HG03159 (cell line): Measurements from ENCODE around the gene DPF1.
"Not testable (repeated sequence)": the region's sequence is repeated elsewhere in the genome, so short reads cannot be mapped to it uniquely, and the experiment has no call there.

Experiments
- ATAC-seq: cut with Tn5 transposase; IDR thresholded peaks from one replicate; pipeline ENCODE4 v1.9.1; 2021; ENCODE audit warnings: mild to moderate bottlenecking, moderate library complexity; ENCODE audit not compliant: unreplicated experiment

Gene DPF1

GRCh38 chr19:38250821-38251563 is 27.0 kb upstream of the DPF1 start:
- no peak for ATAC-seq

DNA sequence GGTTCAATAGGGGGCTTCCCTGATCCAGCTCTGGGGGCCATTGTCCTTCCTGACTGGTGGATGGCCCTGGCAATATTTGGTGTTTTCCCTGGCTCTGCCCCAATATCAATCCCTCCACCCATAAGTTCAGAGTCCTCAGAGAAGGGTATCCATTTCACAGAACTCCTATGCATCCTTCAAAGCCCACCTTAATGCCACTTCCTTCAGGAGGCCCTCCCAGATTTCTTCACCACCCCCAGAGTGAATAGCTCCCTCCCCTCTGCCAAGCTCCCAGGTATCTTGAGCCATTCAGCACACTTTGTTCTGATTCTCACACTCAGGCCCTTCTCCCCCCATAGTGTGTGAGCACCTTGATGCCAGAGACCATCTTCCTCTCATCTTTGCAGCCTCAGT is 26.4 kb upstream of the DPF1 start:
- no peak for ATAC-seq

DNA sequence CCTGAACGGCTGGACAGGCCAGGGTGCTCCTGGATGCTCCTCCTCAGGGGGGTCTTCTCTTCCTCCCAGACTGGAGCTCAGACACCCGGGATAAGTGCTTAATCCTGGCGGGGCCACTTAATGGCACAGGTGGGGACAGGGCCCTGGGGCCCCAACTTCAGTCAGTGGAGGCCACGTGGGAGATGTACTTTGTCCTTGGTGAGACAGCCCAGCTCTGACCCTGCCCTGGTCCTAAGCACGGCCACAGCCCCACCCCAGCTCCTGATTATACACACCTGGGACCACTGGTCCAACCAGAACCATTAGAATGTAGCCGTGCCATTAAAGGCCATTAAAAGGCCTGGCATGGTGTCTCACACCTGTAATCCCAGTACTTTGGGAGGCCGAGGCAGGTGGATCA is 24.4 kb upstream of the DPF1 start:
- ATAC-seq, result no peak

DNA sequence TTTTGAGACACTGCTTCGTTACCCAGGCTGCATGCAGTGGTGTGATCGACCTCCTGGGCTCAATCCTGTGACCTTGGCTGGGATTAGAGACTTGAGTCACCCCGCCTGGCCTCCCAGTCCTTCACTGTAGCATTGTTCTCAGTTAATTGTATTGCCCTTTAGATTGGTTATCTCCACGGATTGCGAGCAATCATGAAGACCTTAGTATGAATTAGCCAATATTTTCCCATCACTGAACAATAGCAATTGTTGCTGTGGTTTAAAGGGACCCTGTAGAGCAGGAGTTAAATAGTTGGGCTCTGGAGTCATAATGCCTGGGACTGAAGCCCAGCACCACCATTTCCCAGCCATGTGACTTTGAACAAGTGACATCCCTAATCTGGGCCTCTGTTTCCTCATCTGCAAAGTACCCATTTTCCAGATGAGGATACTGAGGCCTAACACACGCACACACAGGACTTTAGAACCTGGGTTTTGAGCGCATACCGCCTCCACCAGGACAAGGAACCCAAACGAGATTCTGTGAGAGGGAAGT is 23.8 kb upstream of the DPF1 start:
- ATAC-seq, result no peak

DNA sequence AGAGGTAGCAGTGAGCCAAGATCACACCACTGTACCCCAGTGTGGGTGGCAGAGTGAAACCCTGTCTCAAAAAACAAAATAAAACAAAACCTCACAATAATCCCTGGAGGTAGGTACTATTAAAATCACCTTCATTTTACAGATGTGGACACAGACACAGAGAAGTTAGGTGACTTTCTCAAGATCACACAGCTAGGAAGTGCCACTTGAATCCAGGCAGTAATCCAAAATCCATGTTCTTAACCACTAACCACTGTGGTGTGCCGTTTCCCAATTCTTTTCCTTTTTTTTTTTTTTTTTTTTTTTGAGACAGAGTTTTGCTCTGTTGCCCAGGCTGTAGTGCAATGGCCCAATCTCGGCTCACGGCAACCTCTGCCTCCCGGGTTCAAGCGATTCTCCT is 23.1 kb upstream of the DPF1 start:
- no peak for ATAC-seq

GRCh38 chr19:38245826-38246498 is 21.9 kb upstream of the DPF1 start:
- ATAC-seq, result no peak

DNA sequence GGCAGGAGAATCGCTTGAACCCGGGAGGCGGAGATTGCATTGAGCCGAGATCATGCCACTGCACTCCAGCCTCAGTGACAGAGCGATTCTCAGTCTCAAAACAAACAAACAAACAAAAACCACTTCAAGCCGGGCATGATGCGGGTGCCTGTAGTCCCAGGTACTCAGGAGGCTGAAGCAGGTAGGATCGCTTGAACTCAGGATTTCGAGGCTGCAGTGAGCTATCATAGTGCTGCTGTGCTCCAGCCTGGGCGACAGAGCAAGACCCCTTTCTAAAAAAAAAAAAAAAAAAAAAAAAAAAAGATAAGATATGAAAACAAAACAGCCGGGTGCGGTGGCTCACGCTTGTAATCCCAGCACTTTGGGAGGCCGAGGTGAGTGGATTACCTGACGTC is 19.3 kb upstream of the DPF1 start:
- no peak for ATAC-seq

- no peak for ATAC-seq
Observed at GRCh38 chr19:38239816-38240215, 15.8 kb upstream of the DPF1 start.

- no peak for ATAC-seq
Observed at GRCh38 chr19:38234615-38235014, 10.6 kb upstream of the DPF1 start.

DNA sequence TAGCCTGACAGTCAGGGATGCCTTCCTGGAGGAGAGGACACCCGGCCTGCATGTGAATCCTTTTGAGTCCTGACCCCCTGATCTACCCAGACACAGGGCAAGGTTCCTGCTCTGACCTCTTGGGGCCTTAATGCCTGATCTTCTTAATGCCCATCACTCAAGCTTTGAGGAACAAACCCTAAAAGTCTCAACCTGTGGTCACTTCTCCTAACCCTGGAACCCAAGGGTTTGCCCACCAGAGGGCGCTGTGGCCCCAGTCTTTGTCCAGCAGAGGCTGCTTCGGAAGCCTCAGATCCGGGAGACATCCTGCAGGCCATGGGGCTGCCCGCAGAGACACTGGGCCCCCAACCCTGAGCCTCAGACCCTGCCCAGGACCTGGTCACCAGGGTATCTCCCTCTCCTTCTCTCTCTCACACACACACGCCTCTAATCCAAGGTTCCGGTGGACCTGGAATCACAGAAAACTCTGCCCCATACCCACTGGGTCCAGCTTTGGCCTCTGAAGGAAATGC is 9.8 kb upstream of the DPF1 start:
- ATAC-seq, result no peak

DNA sequence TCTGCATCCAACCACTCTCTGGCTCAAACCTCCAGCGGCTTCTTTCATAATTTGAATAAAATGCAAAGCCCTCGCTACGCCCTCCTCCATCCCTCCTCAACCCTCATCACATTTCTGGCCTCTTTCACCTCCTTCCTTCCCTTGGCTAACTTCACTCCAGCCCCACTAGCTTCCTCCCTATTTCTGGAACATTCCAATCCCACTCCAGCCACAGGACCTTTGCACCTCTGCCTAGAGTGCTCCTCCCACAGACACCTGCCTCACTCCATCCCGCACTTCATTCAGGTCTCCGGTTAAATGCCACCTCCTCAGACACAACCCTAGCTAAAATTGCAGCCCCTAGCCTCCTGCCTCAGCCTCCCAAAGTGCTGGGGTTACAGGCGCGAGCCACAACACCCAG is 7.9 kb upstream of the DPF1 start:
- no peak for ATAC-seq

DNA sequence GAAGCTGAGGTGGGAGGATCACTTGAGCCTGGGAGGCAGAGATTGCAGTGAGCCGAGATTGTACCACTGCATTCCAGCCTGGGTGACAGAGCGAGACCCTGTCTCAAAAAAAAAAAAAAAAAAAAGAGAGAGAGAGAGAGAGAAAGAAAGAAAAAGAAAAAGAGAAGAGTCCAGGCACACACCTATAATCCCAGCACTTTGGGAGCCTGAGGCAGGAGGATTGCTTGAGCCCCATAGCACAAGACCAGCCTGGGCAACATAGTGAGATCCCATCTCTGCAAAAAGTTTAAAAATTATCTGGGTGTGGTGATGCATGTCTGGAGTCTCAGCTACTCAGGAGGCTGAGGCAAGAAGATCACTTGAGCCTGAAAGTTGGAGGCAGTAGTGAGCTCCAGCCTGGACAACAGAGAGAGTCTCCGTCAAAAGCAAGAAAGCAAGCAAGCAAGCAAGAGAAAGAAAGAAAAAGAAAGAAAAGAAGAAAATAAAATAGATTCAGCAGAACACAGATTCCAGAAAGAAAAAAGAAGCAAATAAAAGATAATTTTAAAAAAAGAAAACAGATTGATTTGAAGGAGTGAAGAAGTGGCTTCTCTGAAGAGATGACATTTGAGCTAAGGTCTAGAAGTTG is 6.6 kb upstream of the DPF1 start:
- not testable (repeated sequence) for ATAC-seq

GRCh38 chr19:38229585-38230073 is 5.6 kb upstream of the DPF1 start:
- ATAC-seq, result no peak

- no peak for ATAC-seq
Observed at GRCh38 chr19:38228491-38229439, 4.7 kb upstream of the DPF1 start.

DNA sequence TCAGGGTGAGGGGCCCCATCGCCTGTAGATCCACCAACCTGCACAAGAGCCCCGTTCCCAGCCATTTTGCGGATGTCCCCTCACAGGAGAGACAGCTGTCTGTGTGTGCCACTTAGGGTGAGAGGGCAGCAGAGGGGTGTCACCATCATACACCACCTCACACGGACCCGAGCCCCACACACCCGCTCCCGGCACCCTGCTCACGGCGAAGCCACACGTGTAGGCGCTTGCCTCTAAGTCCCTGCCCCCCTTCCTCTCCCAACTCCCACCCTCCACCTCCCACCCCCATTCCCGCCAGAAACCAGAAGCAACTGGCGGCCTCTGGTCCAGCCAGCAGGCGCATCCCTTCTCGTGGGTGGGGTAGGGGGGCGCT is 4.0 kb upstream of the DPF1 start:
- ATAC-seq, result no peak

DNA sequence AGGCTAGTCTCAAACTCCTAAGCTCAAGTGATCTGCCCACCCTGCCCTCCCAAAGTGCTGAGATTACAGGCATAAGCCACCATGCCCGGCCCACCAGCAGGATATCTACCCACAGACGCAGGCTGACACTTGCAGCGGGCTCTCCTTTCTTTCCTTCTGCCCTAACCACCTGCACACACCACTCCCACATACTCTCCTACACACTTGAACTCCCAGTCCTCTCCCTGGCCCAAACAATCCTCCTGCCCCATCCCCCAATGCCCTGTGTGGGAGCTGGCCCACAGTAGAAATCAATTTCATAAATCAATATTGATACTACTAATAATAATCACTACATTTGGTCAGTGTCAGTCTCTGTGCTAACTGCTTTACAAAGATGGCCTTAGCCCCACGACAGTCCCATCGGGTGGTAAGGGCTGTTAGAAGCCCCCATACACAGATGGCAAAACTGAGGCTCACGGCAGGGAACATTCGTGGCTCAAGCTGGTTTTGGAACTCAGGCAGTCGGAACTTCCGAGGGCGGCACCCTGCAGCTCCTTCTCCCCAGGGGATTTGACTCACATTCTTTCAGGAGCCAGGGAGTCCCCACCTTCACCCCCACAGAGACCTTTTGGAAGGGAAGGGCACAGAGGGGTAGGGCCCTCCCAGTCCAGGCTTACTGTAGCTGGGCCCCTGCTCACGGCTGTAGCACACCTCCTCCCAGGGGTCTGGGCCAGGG is 3.4 kb upstream of the DPF1 start:
- ATAC-seq, result no peak

DNA sequence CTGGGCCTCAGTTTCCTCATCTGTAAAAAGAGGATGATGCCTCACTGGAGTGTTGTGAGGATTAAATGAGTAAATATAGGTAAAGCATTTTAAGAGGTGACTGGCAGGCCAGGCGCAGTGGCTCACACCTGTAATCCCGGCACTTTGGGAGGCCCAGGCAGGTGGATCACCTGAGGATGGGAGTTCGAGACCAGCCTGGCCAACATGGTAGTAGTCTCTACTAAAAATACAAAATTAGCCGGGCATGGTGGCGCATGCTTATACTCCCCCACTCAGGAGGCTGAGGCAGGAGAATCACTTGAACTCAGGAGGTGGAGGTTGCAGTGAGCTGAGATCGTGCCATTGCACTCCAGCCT is 819 bp upstream of the DPF1 start:
- not testable (repeated sequence) for ATAC-seq

DNA sequence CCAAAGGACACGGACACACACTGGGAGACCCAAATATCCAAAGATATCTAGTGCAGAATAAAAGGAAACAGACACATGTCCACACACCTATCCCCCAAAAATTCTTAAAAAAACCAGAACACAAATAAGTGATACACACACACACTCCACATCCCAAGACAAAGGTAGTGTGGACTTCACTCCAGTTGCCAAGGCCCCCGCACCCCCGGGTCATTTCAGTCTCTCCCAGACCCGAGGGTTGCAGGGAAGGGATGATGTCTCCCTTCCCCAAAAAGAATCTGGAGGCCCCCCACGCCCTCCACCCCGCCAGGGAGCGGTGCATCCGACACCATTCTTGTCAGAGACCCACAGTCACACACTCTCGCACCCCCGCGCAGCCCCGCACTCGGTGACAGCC is 407 bp downstream of the DPF1 start:
- ATAC-seq, result no peak

DNA sequence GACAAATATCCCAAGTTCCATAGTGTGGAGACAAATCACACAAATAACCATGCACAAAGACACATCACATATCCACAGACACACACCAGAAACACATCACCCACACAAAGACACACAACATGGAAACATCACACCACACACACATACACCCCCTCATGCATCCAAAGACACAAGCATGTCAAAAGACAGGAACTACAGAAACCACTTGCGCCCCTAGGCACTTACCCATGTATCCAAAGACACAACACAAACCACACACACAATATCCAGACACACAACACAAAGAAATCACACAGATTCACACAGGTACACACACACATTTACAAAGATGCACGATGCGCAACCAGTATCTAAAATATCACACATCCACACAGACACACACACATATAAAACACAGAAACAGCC is 901 bp downstream of the DPF1 start:
- ATAC-seq, result no peak
